RKO (cell line): Measurements from ENCODE around the gene KCNQ1.

Experiments used
- DNase-seq: peaks from one replicate; pipeline ENCODE4 v3.0.0-alpha.2; 2016; ENCODE audit warnings: low spot score

Gene KCNQ1

GRCh38 chr11:2581151-2581930, 136.5 kb downstream of the KCNQ1 start:
- no peak for DNase-seq

GRCh38 chr11:2581931-2582350, 137.1 kb downstream of the KCNQ1 start:
- no peak for DNase-seq

- no peak for DNase-seq
Observed at GRCh38 chr11:2582351-2582945, 137.6 kb downstream of the KCNQ1 start.

GRCh38 chr11:2582946-2583604, 138.3 kb downstream of the KCNQ1 start:
- no peak for DNase-seq

GRCh38 chr11:2583605-2583958, 138.8 kb downstream of the KCNQ1 start:
- DNase-seq = no peak

GRCh38 chr11:2584434-2584811, 139.6 kb downstream of the KCNQ1 start:
- no peak for DNase-seq

GRCh38 chr11:2584812-2585565, 140.2 kb downstream of the KCNQ1 start:
- DNase-seq = no peak

GRCh38 chr11:2585566-2586086, 140.8 kb downstream of the KCNQ1 start:
- no peak for DNase-seq

- no peak for DNase-seq
Observed at GRCh38 chr11:2586087-2586792, 141.4 kb downstream of the KCNQ1 start.

- DNase-seq = no peak
Observed at GRCh38 chr11:2586793-2587131, 142.0 kb downstream of the KCNQ1 start.

- no peak for DNase-seq
Observed at GRCh38 chr11:2587132-2587930, 142.5 kb downstream of the KCNQ1 start.

GRCh38 chr11:2587976-2588748, 143.4 kb downstream of the KCNQ1 start:
- DNase-seq = no peak

- DNase-seq = no peak
Observed at GRCh38 chr11:2588809-2589537, 144.2 kb downstream of the KCNQ1 start.

- no peak for DNase-seq
Observed at GRCh38 chr11:2589538-2589934, 144.7 kb downstream of the KCNQ1 start.

GRCh38 chr11:2590131-2590964, 145.5 kb downstream of the KCNQ1 start:
- no peak for DNase-seq

- no peak for DNase-seq
Observed at GRCh38 chr11:2590965-2591754, 146.4 kb downstream of the KCNQ1 start.

GRCh38 chr11:2591805-2592204, 147.0 kb downstream of the KCNQ1 start:
- no peak for DNase-seq
